B cell (primary cell): Measurements from ENCODE around the gene CES1.
"Not testable (repeated sequence)": the region's sequence is repeated elsewhere in the genome, so short reads cannot be mapped to it uniquely, and the experiment has no call there.

Source experiments
- CTCF ChIP-seq: fragments of 200-600 bp; IDR thresholded peaks from one replicate; pipeline ENCODE4 v1.8.0; 2022; ENCODE audit warnings: antibody characterized with exemption, mild to moderate bottlenecking
- EZH2 ChIP-seq: IDR thresholded peaks from 2 replicates; pipeline ENCODE4 v1.6.1; 2012; ENCODE audit warnings: borderline replicate concordance, low read depth, mild to moderate bottlenecking, moderate library complexity, low read length; ENCODE audit not compliant: insufficient read depth, poor library complexity, severe bottlenecking

- not testable (repeated sequence) for TF ChIP-seq CTCF, EZH2
Measured at GRCh38 chr16:55782793-55783091, 50.2 kb downstream of the CES1 start.
